ENCODE results near the gene GCLC. TPM values are rescaled to one million over a fixed set of nuclear protein-coding genes. Genes with fewer than 3 reads are reported as not detected.

Gene GCLC
- total RNA-seq, 1 donor = 26.8 TPM

- Histone ChIP-seq H3K79me2 (ENCODE audit: insufficient read depth, low read length) (no peaks in the 10 kb centered on the region), H2AFZ (ENCODE audit: low read length) (no peak overlapping the region), H3K36me3 (ENCODE audit: insufficient read depth, low read length) (no peaks in the 10 kb centered on the region), H4K20me1 (ENCODE audit: insufficient read depth, low read length) (no peaks in the 10 kb centered on the region), H3K4me2 (ENCODE audit: insufficient read depth, low read length) (no peak overlapping the region), H3K27ac (ENCODE audit: low read depth, low read length) (no peak overlapping the region), H3K4me1 (ENCODE audit: insufficient read depth, low read length) (no peaks in the 10 kb centered on the region), H3K4me3 (ENCODE audit: insufficient read depth, low read length) (no peak overlapping the region), H3K27me3 (ENCODE audit: insufficient read depth, low read length) (no peaks in the 10 kb centered on the region), H3K9me3 (ENCODE audit: low read depth, low read length) (no peaks in the 10 kb centered on the region)
- no peak for TF ChIP-seq CTCF (IDR thresholded peaks at IDR 0.05; ENCODE audit: extremely low read depth, low read depth, low read length)
- no peak for DNase-seq (ENCODE audit: insufficient read length, low spot score, missing footprints)
Observed at GRCh38 chr6:53513056-53513455, 31.8 kb downstream of the GCLC start.

GRCh38 chr6:53512626-53513025, 32.3 kb downstream of the GCLC start:
- H3K36me3 ChIP-seq (ENCODE audit: insufficient read depth, low read length) = no peaks in the 10 kb centered on the region
- TF ChIP-seq CTCF (IDR thresholded peaks at IDR 0.05; ENCODE audit: extremely low read depth, low read depth, low read length) = no peak

DNA sequence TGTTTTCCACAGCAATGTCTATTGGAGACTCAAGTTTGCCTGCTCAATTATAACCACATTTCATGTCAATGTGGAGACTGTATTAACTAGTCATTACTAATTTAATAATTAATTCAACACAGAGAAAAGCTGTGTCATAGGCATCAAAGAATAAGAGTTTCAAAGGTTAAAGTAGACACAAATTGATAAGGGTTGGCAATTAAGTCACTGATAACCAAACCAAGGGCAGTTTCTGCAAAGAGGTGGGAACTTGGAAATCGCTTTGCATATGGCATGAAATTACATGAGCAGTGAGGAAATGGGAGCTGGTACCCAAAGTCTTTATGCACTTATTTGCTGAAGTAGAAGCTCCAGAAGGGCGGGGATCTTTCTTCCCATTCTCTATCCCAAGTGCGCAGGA, 34.2 kb downstream of the GCLC start:
- no peaks in the 10 kb centered on the region for H4K20me1 ChIP-seq (ENCODE audit: insufficient read depth, low read length)
- no peak overlapping the region for H3K27ac ChIP-seq (ENCODE audit: low read depth, low read length)
- H3K36me3 ChIP-seq (ENCODE audit: insufficient read depth, low read length) = peaks cover 8% of the 10 kb centered on the region
- no peak for DNase-seq (ENCODE audit: insufficient read length, low spot score, missing footprints)
- H3K4me2 ChIP-seq (ENCODE audit: insufficient read depth, low read length) = no peak overlapping the region
- no peaks in the 10 kb centered on the region for H3K27me3 ChIP-seq (ENCODE audit: insufficient read depth, low read length)
- no peak overlapping the region for H2AFZ ChIP-seq (ENCODE audit: low read length)
- H3K79me2 ChIP-seq (ENCODE audit: insufficient read depth, low read length) = no peaks in the 10 kb centered on the region
- H3K4me1 ChIP-seq (ENCODE audit: insufficient read depth, low read length) = no peaks in the 10 kb centered on the region
- no peak for TF ChIP-seq CTCF (IDR thresholded peaks at IDR 0.05; ENCODE audit: extremely low read depth, low read depth, low read length)
- no peak overlapping the region for H3K4me3 ChIP-seq (ENCODE audit: insufficient read depth, low read length)
- H3K9me3 ChIP-seq (ENCODE audit: low read depth, low read length) = no peaks in the 10 kb centered on the region

More at GRCh38 chr6:53512626-53513025, 32.3 kb downstream of the GCLC start:
- Histone ChIP-seq H3K4me1 (ENCODE audit: insufficient read depth, low read length) (no peaks in the 10 kb centered on the region), H3K4me2 (ENCODE audit: insufficient read depth, low read length) (no peak overlapping the region), H3K79me2 (ENCODE audit: insufficient read depth, low read length) (no peaks in the 10 kb centered on the region), H4K20me1 (ENCODE audit: insufficient read depth, low read length) (no peaks in the 10 kb centered on the region), H3K9me3 (ENCODE audit: low read depth, low read length) (no peaks in the 10 kb centered on the region), H3K4me3 (ENCODE audit: insufficient read depth, low read length) (no peak overlapping the region), H3K27ac (ENCODE audit: low read depth, low read length) (no peak overlapping the region), H3K27me3 (ENCODE audit: insufficient read depth, low read length) (no peaks in the 10 kb centered on the region), H2AFZ (ENCODE audit: low read length) (no peak overlapping the region)
- DNase-seq (ENCODE audit: insufficient read length, low spot score, missing footprints) = no peak

GRCh38 chr6:53506872-53507271, 38.0 kb downstream of the GCLC start:
- H3K9me3 ChIP-seq (ENCODE audit: low read depth, low read length) = no peaks in the 10 kb centered on the region
- H3K4me1 ChIP-seq (ENCODE audit: insufficient read depth, low read length) = no peaks in the 10 kb centered on the region
- no peak overlapping the region for H3K27ac ChIP-seq (ENCODE audit: low read depth, low read length)
- H3K36me3 ChIP-seq (ENCODE audit: insufficient read depth, low read length) = peaks cover 10% of the 10 kb centered on the region
- H3K79me2 ChIP-seq (ENCODE audit: insufficient read depth, low read length) = no peaks in the 10 kb centered on the region
- no peaks in the 10 kb centered on the region for H3K27me3 ChIP-seq (ENCODE audit: insufficient read depth, low read length)
- no peak overlapping the region for H3K4me3 ChIP-seq (ENCODE audit: insufficient read depth, low read length)
- TF ChIP-seq CTCF (IDR thresholded peaks at IDR 0.05; ENCODE audit: extremely low read depth, low read depth, low read length) = no peak
- no peak overlapping the region for H2AFZ ChIP-seq (ENCODE audit: low read length)
- no peaks in the 10 kb centered on the region for H4K20me1 ChIP-seq (ENCODE audit: insufficient read depth, low read length)
- no peak overlapping the region for H3K4me2 ChIP-seq (ENCODE audit: insufficient read depth, low read length)
- DNase-seq (ENCODE audit: insufficient read length, low spot score, missing footprints) = no peak

All from osteoblast (primary cell).